HG03521 (cell line): ENCODE results near the gene TCEA3.

Experiments
- ATAC-seq: cut with Tn5 transposase; IDR thresholded peaks from one replicate; pipeline ENCODE4 v1.9.1; 2021; ENCODE audit warnings: mild to moderate bottlenecking, moderate library complexity; ENCODE audit not compliant: unreplicated experiment

The TCEA3 gene

GRCh38 chr1:23448846-23449245, 24.3 kb upstream of the TCEA3 start:
- ATAC-seq: no peak

DNA sequence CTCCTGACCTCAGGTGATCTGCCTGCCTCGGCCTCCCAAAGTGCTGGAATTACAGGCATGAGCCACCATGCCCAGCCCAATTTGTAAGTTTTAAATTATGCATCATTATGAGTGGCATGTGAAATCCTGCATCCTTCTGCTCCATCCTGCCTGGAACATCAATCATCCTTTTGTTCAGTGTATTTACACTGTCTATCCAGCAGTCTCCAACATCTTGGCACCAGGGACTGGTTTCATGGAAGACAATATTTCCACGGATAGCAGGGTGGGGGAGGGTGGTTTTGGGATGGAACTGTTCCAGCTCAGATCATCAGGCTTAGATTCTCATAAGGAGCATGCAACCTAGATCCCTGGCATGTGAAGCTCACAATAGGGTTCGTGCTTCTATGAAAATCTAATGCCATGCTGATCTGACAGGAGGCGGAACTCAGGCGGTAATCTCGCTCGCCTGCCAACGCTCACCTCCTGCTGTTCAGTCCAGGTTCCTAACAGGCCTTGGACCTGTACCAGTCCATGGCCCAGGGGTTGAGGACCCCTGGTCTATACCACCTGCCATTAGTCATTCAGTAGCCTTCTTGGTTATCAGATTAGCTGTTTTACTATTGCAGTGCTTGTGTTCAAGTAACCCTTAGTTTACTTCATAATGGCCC, 22.2 kb upstream of the TCEA3 start:
- ATAC-seq: no peak

GRCh38 chr1:23444596-23445390, 20.2 kb upstream of the TCEA3 start:
- ATAC-seq: no peak

DNA sequence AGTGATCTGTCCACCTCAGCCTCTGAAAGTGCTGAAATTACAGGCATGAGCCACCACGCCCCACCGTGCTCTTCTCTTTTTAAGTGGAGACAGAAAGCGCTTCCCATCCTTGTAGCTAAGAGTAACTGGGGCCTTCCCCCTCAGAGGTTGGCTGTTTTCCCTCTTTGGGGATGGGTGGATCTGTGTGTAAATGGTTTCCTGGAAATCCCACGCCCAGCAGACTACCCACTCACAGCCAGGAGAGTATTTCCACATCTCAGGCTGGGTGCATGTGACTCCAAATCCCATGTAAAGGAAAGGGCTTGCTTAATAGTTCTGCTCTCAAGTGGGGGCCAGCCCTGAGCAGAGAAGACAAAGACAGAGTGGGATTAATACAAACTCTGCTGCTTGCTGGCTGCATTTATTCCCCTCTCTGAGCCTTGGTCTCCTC, 19.6 kb upstream of the TCEA3 start:
- ATAC-seq: no peak

- ATAC-seq: no peak
Observed at GRCh38 chr1:23442751-23443150, 18.2 kb upstream of the TCEA3 start.

DNA sequence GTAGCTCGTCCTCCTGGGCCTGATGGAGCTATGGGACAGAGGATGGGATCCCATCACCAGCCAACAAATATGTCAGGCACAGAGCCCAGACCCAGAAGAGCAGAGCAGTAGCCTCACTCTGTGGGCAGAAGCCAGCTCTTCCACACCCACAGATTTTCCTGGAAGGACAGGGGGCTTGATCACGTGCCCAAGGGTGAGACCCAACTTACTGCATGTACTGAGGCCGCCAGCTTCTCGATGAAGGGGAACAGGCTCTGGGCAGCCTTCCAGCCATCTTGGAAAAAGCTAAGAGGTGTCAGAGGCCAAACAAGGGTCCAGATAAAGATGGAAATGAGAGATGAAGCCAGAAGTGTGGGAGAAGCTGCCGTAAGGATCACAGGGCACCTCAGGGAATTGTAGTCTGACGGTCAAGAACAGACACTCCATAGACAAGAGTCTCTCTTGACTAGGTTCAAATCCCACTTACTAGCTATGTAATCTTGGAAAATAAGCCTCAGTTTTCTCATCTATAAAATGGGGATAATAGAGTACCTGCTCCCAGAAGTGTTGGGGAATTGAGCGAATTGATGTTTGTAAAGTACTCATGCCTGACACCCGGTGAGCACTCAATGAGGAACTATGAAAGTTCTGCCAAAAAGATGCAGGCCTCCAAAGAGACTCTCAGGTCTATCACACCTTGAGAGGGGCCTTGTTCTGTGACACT, 17.0 kb upstream of the TCEA3 start:
- ATAC-seq: no peak

DNA sequence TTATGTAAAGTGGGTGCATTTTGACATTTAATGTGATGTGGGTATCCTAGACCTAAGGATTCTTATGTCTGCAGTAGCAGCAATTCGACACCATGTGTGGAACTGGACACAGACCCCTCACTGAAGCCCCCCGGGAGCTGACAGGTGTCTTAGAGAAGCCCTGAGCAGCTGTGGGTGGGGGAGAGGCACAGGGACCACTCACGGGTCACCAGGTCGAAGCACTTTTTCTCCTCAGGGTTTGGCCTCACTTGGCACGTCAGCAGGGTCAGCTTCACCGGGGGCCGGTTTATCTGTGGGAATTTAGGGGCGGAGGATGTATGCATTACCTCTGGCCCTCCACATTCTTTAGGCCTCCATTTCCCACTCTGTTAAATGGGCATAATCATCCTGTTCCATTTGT, 14.0 kb upstream of the TCEA3 start:
- no peak for ATAC-seq

GRCh38 chr1:23437355-23437664, 12.8 kb upstream of the TCEA3 start:
- no peak for ATAC-seq

GRCh38 chr1:23436520-23437354, 12.2 kb upstream of the TCEA3 start:
- ATAC-seq: no peak

- ATAC-seq: no peak
Observed at GRCh38 chr1:23434260-23434775, 9.8 kb upstream of the TCEA3 start.

- ATAC-seq: no peak
Observed at GRCh38 chr1:23433122-23433521, 8.6 kb upstream of the TCEA3 start.

GRCh38 chr1:23431431-23431830, 6.9 kb upstream of the TCEA3 start:
- no peak for ATAC-seq

DNA sequence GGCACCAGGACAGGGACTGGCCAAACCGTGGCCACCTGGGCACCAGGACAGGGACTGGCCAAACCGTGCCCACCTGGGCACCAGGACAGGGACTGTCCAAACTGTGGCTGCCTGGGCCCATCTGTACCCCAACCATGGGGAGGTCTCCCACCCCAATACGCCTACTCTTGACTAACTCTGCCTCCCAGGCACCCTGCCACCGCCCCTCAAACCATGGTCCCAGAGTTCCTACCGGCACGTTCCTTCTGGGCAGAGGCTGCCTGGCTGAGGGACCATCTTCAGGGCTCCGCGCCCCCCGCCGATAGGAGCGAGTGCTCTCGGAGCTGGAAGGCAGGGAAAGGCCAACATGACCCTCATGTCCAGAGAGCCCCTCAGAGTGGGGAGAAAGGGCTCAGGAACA, 6.3 kb upstream of the TCEA3 start:
- ATAC-seq: no peak

DNA sequence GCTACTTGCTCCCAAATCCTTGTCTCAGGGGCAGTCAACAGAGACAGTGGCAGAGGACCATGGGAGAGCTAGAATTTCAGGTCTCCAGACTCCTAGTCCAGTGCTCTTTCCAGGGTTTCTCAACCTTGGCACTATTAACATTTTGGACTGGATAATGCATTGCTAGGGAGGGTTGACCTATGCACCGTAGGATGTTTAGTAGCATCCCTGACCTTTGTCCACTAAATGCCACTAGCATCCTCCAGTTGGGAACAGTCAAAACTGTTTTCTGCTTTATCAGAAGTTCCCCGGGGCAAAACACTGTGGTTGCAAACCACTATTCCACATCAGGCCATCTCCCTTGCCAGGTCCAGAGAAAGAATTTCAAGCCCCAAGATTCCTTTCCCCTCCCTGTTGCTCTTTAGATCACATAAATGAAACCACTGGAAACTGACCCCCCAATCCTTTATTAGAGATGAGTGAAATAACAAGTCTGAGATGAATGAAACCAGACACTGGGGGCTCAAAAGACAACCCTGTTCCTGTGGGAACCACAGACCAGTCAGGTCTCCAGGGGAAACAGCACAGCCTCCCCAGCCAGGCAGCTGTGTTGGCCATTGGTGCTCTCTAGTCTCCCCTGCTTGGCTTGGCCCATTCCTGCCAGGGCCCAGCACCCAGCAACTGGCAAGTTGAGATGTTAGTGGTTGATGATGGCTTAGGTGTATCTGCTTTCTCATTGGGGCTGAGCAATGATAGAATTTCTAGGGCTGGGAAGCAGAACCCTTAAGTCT, 3.8 kb upstream of the TCEA3 start:
- ATAC-seq: no peak

GRCh38 chr1:23427550-23427949, 3.0 kb upstream of the TCEA3 start:
- ATAC-seq: no peak

DNA sequence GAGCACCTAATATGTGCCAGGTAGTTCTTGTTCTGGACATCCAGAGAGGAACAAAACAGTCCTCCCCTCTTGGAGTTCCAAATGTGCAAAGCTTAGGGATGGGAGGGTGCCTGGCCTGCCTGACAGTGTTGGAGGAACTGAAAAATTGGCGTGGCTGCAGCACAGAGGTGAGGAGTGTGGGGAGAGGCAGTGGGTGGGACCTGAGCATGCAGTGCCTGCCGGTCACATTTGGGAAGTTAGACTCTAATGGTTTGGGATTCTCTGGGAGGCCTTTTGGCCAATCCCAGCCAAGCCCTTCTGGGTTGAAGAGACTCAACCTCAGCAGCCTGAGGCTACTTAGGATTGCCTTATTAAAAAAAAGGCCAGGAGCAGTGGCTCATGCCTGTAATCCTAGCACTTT, 2.3 kb upstream of the TCEA3 start:
- no peak for ATAC-seq

DNA sequence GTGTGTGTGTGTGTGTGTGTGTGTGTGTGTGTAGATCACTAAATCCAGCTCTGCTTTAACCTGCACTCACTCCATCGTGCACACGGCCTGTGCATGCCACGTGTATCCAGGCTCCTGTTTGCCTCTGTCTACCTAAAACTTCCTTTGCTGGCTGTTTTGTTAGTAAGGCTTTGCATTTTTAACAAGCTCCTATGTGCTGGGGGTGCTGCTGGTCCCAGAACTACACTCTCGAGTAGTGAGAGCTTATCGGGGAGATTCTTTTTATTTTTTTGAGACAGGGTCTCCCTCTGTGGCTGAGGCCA, 596 bp upstream of the TCEA3 start:
- no peak for ATAC-seq

GRCh38 chr1:23423415-23424292, 894 bp downstream of the TCEA3 start:
- ATAC-seq: no peak

DNA sequence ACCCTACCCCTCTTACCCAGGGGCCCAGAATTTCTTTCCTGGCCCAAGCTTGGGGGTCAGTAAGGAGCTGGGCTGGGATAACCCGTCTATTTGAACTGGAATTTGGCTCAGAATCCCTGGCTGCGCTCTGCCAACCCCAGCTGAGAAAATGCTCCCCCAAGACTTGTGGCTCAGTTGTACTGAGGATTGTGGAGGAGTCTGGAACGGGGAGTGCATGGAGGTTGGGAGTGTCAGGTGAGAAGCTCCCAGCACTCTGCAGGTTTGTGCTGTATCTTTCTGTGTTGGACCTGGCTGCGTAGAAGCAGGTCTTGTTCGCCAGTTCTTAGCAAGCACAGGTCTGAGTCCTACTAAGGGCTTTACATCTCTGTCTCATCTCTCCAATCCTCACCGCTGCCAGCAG, 1.6 kb downstream of the TCEA3 start:
- ATAC-seq: no peak
